Neuronal stem cell (in vitro differentiated cells): Measurements from ENCODE around the gene CUBN.
"Not testable (repeated sequence)": the region's sequence is repeated elsewhere in the genome, so short reads cannot be mapped to it uniquely, and the experiment has no call there.

Experiments
- DNase-seq: peaks from one replicate; pipeline ENCODE4 v3.0.0-alpha.2; 2013; ENCODE audit warnings: low spot score
- H2AFZ ChIP-seq: one replicate; pipeline ENCODE4 v1.6.1; 2013; ENCODE audit warnings: mild to moderate bottlenecking, low read length, inconsistent platforms
- H2AK5ac ChIP-seq: 2 replicates; pipeline ENCODE4 v1.6.1; 2013; ENCODE audit warnings: low read depth, mild to moderate bottlenecking, inconsistent platforms, low read length, moderate library complexity, mixed read lengths
- H2BK120ac ChIP-seq: 2 replicates; pipeline ENCODE4 v1.6.1; 2013; ENCODE audit warnings: low read depth, mild to moderate bottlenecking, inconsistent platforms, low read length, moderate library complexity, mixed read lengths
- H2BK12ac ChIP-seq: one replicate; pipeline ENCODE4 v1.6.1; 2013; ENCODE audit warnings: low read length, inconsistent platforms
- H2BK15ac ChIP-seq: 2 replicates; pipeline ENCODE4 v1.6.1; 2013; ENCODE audit warnings: mild to moderate bottlenecking, low read length, inconsistent platforms, mixed read lengths
- H2BK5ac ChIP-seq: one replicate; pipeline ENCODE4 v1.6.1; 2013; ENCODE audit warnings: inconsistent platforms, mild to moderate bottlenecking, low read length, moderate library complexity
- H3K14ac ChIP-seq: one replicate; pipeline ENCODE4 v1.6.1; 2013; ENCODE audit warnings: low read length, inconsistent platforms
- H3K18ac ChIP-seq: 2 replicates; pipeline ENCODE4 v1.6.1; 2013; ENCODE audit warnings: low read length, inconsistent platforms
- H3K23ac ChIP-seq: 2 replicates; pipeline ENCODE4 v1.6.1; 2013; ENCODE audit warnings: low read depth, mild to moderate bottlenecking, mixed read lengths, low read length, inconsistent platforms; ENCODE audit not compliant: poor library complexity
- H3K27ac ChIP-seq: replicated peaks from 3 replicates; pipeline ENCODE4 v1.5.1; 2013; ENCODE audit warnings: low read length, inconsistent platforms
- H3K27me3 ChIP-seq, 3 experiments: 2 replicates each; pipeline ENCODE4 v1.6.1; 2013; ENCODE audit warnings: low read length in 3 of 3, mild to moderate bottlenecking in 2 of 3, inconsistent platforms in 1 of 3, low read depth in 1 of 3, mixed read lengths in 1 of 3, moderate library complexity in 1 of 3; ENCODE audit not compliant: control insufficient read depth in 3 of 3, insufficient read depth in 3 of 3
- H3K36me3 ChIP-seq, 2 donors: replicated peaks in 1 of 2; 2 replicates each; pipeline ENCODE4 v1.6.1; 2013; ENCODE audit warnings: low read length in 2 of 2; ENCODE audit not compliant: control insufficient read depth in 2 of 2, insufficient read depth in 2 of 2
- H3K4ac ChIP-seq: 2 replicates; pipeline ENCODE4 v1.6.1; 2013; ENCODE audit warnings: inconsistent platforms, mild to moderate bottlenecking, low read length, moderate library complexity
- H3K4me1 ChIP-seq, 2 donors: 1 replicate in 1 of 2; 2 replicates in 1 of 2; pipeline ENCODE4 v1.6.1; 2013; ENCODE audit warnings: low read length in 2 of 2, low read depth in 1 of 2; ENCODE audit not compliant: control insufficient read depth in 2 of 2, insufficient read depth in 1 of 2
- H3K4me2 ChIP-seq: one replicate; pipeline ENCODE4 v1.6.1; 2013; ENCODE audit warnings: mild to moderate bottlenecking, low read length, inconsistent platforms; ENCODE audit not compliant: insufficient read depth, poor library complexity, severe bottlenecking
- H3K4me3 ChIP-seq, 2 donors: 2 replicates each; pipeline ENCODE4 v1.5.1; 2013; ENCODE audit warnings: low read length in 2 of 2, mild to moderate bottlenecking in 2 of 2, inconsistent platforms in 1 of 2, moderate library complexity in 1 of 2
- H3K79me1 ChIP-seq: one replicate; pipeline ENCODE4 v1.6.1; 2013; ENCODE audit warnings: low read depth, mild to moderate bottlenecking, inconsistent platforms, low read length, moderate library complexity
- H3K9ac ChIP-seq: one replicate; pipeline ENCODE4 v1.6.1; 2013; ENCODE audit warnings: mild to moderate bottlenecking, low read depth, low read length, inconsistent platforms; ENCODE audit not compliant: poor library complexity
- H3K9me3 ChIP-seq, 2 donors: replicated peaks in 1 of 2; 2 replicates each; pipeline versions ENCODE3 to v1.6.1; 2013; ENCODE audit warnings: low read length in 2 of 2, mild to moderate bottlenecking in 2 of 2, inconsistent platforms in 1 of 2, low read depth in 1 of 2, mixed read lengths in 1 of 2, moderate library complexity in 1 of 2; ENCODE audit not compliant: control insufficient read depth in 2 of 2, insufficient read depth in 1 of 2
- H4K8ac ChIP-seq: one replicate; pipeline ENCODE4 v1.6.1; 2013; ENCODE audit warnings: low read depth, mild to moderate bottlenecking, inconsistent platforms, low read length, moderate library complexity
- H4K91ac ChIP-seq: one replicate; pipeline ENCODE4 v1.6.1; 2013; ENCODE audit warnings: low read length, low read depth, mild to moderate bottlenecking, inconsistent platforms; ENCODE audit not compliant: poor library complexity
- WGBS, 2 donors: extraction: QIAGEN DNeasy Blood & Tissue Kit; methylation state at CpG; one replicate each; pipeline ENCODE4 v1.1.7; 2013; ENCODE audit warnings: missing lambda C conversion rate in 2 of 2, mixed read lengths in 1 of 2; ENCODE audit not compliant: insufficient read length in 2 of 2, insufficient replicate concordance in 1 of 2; ENCODE audit errors: extremely low coverage in 2 of 2; 5-methylcytosine and 5-hydroxymethylcytosine counted together

Gene CUBN

GRCh38 chr10:16827474-16827873, 302.1 kb downstream of the CUBN start:
- H2AK5ac ChIP-seq, H3K4me3 ChIP-seq, DNase-seq, H2BK5ac ChIP-seq, H3K4ac ChIP-seq, H2BK15ac ChIP-seq, H3K9ac ChIP-seq, H4K8ac ChIP-seq, H2BK120ac ChIP-seq, H3K27ac ChIP-seq, H4K91ac ChIP-seq, H2BK12ac ChIP-seq, H3K36me3 ChIP-seq, H3K18ac ChIP-seq, H3K79me1 ChIP-seq, H3K9me3 ChIP-seq, H3K4me1 ChIP-seq, H2AFZ ChIP-seq, H3K23ac ChIP-seq, H3K4me2 ChIP-seq, H3K14ac ChIP-seq, H3K27me3 ChIP-seq: not testable (repeated sequence)
- WGBS, 2 donors: no CpG with 5 or more reads among the region's 8 CpGs

- Histone ChIP-seq H2BK15ac (no peak overlapping the region), H4K91ac (no peak overlapping the region), H3K9ac (no peak overlapping the region), H2BK120ac (no peak overlapping the region), H2AK5ac (no peak overlapping the region), H3K14ac (no peak overlapping the region), H3K36me3 (no peaks in the 10 kb centered on the region), H2BK5ac (no peak overlapping the region), H3K4me2 (no peak overlapping the region), H2BK12ac (no peak overlapping the region), H3K9me3 (peaks cover 5 to 14% of the 10 kb centered on the region in 2 donors), H3K23ac (no peak overlapping the region), H4K8ac (no peak overlapping the region), H3K18ac (no peak overlapping the region), H3K4ac (no peak overlapping the region), H3K4me1 (peaks cover 0 to 2% of the 10 kb centered on the region in 2 donors), H3K79me1 (no peaks in the 10 kb centered on the region), H2AFZ (no peak overlapping the region), H3K27me3 (peaks cover 0 to 10% (median 0%) of the 10 kb centered on the region in 3 experiments), H3K4me3 (no peak overlapping the region), H3K27ac (no peak overlapping the region)
- no peak for DNase-seq
- no CpG with 5 or more reads among the region's 4 CpGs for WGBS, 2 donors
Observed at GRCh38 chr10:16822726-16823360, 306.8 kb downstream of the CUBN start.

- DNase-seq: no peak
- Histone ChIP-seq H3K27me3 (peaks cover 0 to 10% (median 0%) of the 10 kb centered on the region in 3 experiments), H3K4me2 (no peak overlapping the region), H3K4me3 (no peak overlapping the region), H2BK120ac (no peak overlapping the region), H3K79me1 (no peaks in the 10 kb centered on the region), H2AK5ac (no peak overlapping the region), H3K14ac (no peak overlapping the region), H2BK12ac (no peak overlapping the region), H3K18ac (no peak overlapping the region), H2BK15ac (no peak overlapping the region), H3K27ac (no peak overlapping the region), H3K23ac (no peak overlapping the region), H3K36me3 (no peaks in the 10 kb centered on the region), H2AFZ (no peak overlapping the region), H4K8ac (no peak overlapping the region), H4K91ac (no peak overlapping the region), H3K9ac (no peak overlapping the region), H3K4ac (no peak overlapping the region), H2BK5ac (no peak overlapping the region), H3K4me1 (peaks cover 0 to 2% of the 10 kb centered on the region in 2 donors), H3K9me3 (peaks cover 5 to 14% of the 10 kb centered on the region in 2 donors)
- WGBS, 2 donors: no CpG with 5 or more reads among the region's 2 CpGs
Observed at GRCh38 chr10:16822027-16822426, 307.6 kb downstream of the CUBN start.

- WGBS, 2 donors: no CpG with 5 or more reads among the region's 5 CpGs
- Histone ChIP-seq H3K4me3 (no peak overlapping the region), H2BK120ac (no peak overlapping the region), H3K14ac (no peak overlapping the region), H3K4ac (no peak overlapping the region), H4K91ac (no peak overlapping the region), H2AFZ (no peak overlapping the region), H2BK5ac (no peak overlapping the region), H3K23ac (no peak overlapping the region), H3K18ac (no peak overlapping the region), H3K79me1 (no peaks in the 10 kb centered on the region), H3K4me2 (no peak overlapping the region), H2BK15ac (no peak overlapping the region), H2BK12ac (no peak overlapping the region), H3K4me1 (peaks cover 3 to 5% of the 10 kb centered on the region in 2 donors), H3K9me3 (peaks cover 5 to 14% of the 10 kb centered on the region in 2 donors), H3K27me3 (peaks cover 0 to 10% (median 0%) of the 10 kb centered on the region in 3 experiments), H3K27ac (no peak overlapping the region), H2AK5ac (no peak overlapping the region), H4K8ac (no peak overlapping the region), H3K36me3 (no peaks in the 10 kb centered on the region), H3K9ac (no peak overlapping the region)
- no peak for DNase-seq
Observed at GRCh38 chr10:16820421-16820820, 309.2 kb downstream of the CUBN start.
